GM12892 (cell line): ENCODE data around the gene POU2F1.

Source experiments
- POLR2A ChIP-seq: IDR thresholded peaks from 2 replicates; pipeline ENCODE4 v1.6.1; 2011; ENCODE audit warnings: low read depth, low read length, control low read depth
- POLR2AphosphoS5 ChIP-seq: IDR thresholded peaks from 2 replicates; pipeline ENCODE4 v1.6.1; 2011; ENCODE audit warnings: low read depth, low read length, control low read depth
- TAF1 ChIP-seq: IDR thresholded peaks from 2 replicates; pipeline ENCODE4 v1.6.1; 2011; ENCODE audit warnings: low read depth, mild to moderate bottlenecking, control low read depth, low read length, borderline replicate concordance

GRCh38 chr1:167456524-167456923, 235.8 kb downstream of the POU2F1 start:
- TF ChIP-seq POLR2A (no peak), POLR2AphosphoS5 (no peak), TAF1 (no peak)
